H1 (cell line): Measurements from ENCODE around the gene ARHGEF1.

Experiments used
- BACH1 ChIP-seq: IDR thresholded peaks from 2 replicates; pipeline ENCODE4 v1.6.1; 2012; ENCODE audit warnings: low read length, improper control_type of control experiment
- CHD2 ChIP-seq: IDR thresholded peaks from 2 replicates; pipeline ENCODE4 v1.6.1; 2012; ENCODE audit warnings: low read length, improper control_type of control experiment
- CTCF ChIP-seq, 3 experiments: IDR thresholded peaks; 1 replicate in 2 of 3; 2 replicates in 1 of 3; pipeline versions ENCODE4 v1.5.1 to v1.6.1; 2011; ENCODE audit warnings: low read length in 3 of 3, mild to moderate bottlenecking in 3 of 3, inconsistent platforms in 2 of 3, low read depth in 1 of 3, moderate library complexity in 1 of 3; ENCODE audit not compliant: insufficient read depth in 1 of 3; ENCODE audit errors: control extremely low read depth in 1 of 3
- EZH2 ChIP-seq: fragments of 200-600 bp; sonication (generic); IDR thresholded peaks from 2 replicates; pipeline ENCODE4 v1.7.1; 2012; ENCODE audit warnings: low read depth, mild to moderate bottlenecking, moderate library complexity, low read length, inconsistent platforms; ENCODE audit not compliant: severe bottlenecking
- KDM5A ChIP-seq: fragments of 200-600 bp; IDR thresholded peaks from 2 replicates; pipeline ENCODE4 v1.7.1; 2012; ENCODE audit warnings: mild to moderate bottlenecking, low read length, inconsistent platforms, mixed read lengths
- MAX ChIP-seq: IDR thresholded peaks from 2 replicates; pipeline ENCODE4 v1.6.1; 2012; ENCODE audit warnings: inconsistent platforms
- SP1 ChIP-seq: IDR thresholded peaks from 2 replicates; pipeline ENCODE4 v1.6.1; 2011; ENCODE audit warnings: low read depth, low read length
- YY1 ChIP-seq: IDR thresholded peaks from 2 replicates; pipeline ENCODE4 v1.6.1; 2011; ENCODE audit warnings: low read depth, mild to moderate bottlenecking, low read length

- TF ChIP-seq CTCF (IDR thresholded peaks at IDR 0.05; ENCODE audit: control extremely low read depth in 1 of 3, insufficient read depth in 1 of 3, low read depth in 1 of 3, low read length in 3 of 3): no peak
- no peak for TF ChIP-seq YY1
- no peak for TF ChIP-seq BACH1
- TF ChIP-seq CHD2: no peak
- no peak for TF ChIP-seq MAX
- no peak for TF ChIP-seq KDM5A
- no peak for TF ChIP-seq SP1
- TF ChIP-seq EZH2: peak; percentile 33
These were observed 43.2 kb downstream of the ARHGEF1 start for GRCh38 chr19:41926028-41926762.
